Mesothelial cell of epicardium (in vitro differentiated cells): ENCODE measurements around the gene RFTN1. TPM values are rescaled to one million over a fixed set of nuclear protein-coding genes. Genes with fewer than 3 reads are reported as not detected.

ENCODE experiments used
- DNase-seq, 2 experiments: peaks; one replicate each; pipeline ENCODE4 v3.0.0; 2021; ENCODE audit warnings: low spot score in 2 of 2; ENCODE audit not compliant: unreplicated experiment in 2 of 2
- H3K27ac Mint-ChIP-seq: 2 replicates; pipeline ENCODE4 v1.8.0; 2021; ENCODE audit warnings: mixed read lengths
- H3K27me3 Mint-ChIP-seq: 2 replicates; pipeline ENCODE4 v1.8.0; 2021; ENCODE audit warnings: low read depth, mixed read lengths
- H3K36me3 Mint-ChIP-seq: 2 replicates; pipeline ENCODE4 v1.8.0; 2021; ENCODE audit warnings: mixed read lengths
- H3K4me1 Mint-ChIP-seq: 2 replicates; pipeline ENCODE4 v1.8.0; 2021; ENCODE audit warnings: mixed read lengths
- H3K4me3 Mint-ChIP-seq: 2 replicates; pipeline ENCODE4 v1.8.0; 2021; ENCODE audit warnings: mild to moderate bottlenecking, moderate library complexity, mixed read lengths
- H3K9me3 Mint-ChIP-seq: 2 replicates; pipeline ENCODE4 v1.8.0; 2021; ENCODE audit warnings: mixed read lengths
- total RNA-seq: library from RNA; stranded (reverse); gene quantifications from 3 replicates; pipeline ENCODE4 v1.2.1, GENCODE V29; 2021
- TF ChIP-seq, protein P1 (sequence below): fragments of 200-600 bp; sonication (generic); IDR thresholded peaks from one replicate; pipeline ENCODE4 v1.5.0; 2021; ENCODE audit warnings: antibody characterized with exemption; ENCODE audit not compliant: unreplicated experiment

RFTN1 gene
- total RNA-seq, 1 donor from 2014 or later: 10.0 TPM

GRCh38 chr3:16534640-16535262, 21.3 kb upstream of the RFTN1 start:
- H3K4me3 Mint-ChIP-seq: no peak overlapping the region
- no peaks in the 10 kb centered on the region for H3K4me1 Mint-ChIP-seq
- no peak for DNase-seq
- H3K27me3 Mint-ChIP-seq: peaks cover 38% of the 10 kb centered on the region
- no peaks in the 10 kb centered on the region for H3K9me3 Mint-ChIP-seq
- H3K27ac Mint-ChIP-seq: no peak overlapping the region
- H3K36me3 Mint-ChIP-seq: no peaks in the 10 kb centered on the region
- TF ChIP-seq, protein P1, sequence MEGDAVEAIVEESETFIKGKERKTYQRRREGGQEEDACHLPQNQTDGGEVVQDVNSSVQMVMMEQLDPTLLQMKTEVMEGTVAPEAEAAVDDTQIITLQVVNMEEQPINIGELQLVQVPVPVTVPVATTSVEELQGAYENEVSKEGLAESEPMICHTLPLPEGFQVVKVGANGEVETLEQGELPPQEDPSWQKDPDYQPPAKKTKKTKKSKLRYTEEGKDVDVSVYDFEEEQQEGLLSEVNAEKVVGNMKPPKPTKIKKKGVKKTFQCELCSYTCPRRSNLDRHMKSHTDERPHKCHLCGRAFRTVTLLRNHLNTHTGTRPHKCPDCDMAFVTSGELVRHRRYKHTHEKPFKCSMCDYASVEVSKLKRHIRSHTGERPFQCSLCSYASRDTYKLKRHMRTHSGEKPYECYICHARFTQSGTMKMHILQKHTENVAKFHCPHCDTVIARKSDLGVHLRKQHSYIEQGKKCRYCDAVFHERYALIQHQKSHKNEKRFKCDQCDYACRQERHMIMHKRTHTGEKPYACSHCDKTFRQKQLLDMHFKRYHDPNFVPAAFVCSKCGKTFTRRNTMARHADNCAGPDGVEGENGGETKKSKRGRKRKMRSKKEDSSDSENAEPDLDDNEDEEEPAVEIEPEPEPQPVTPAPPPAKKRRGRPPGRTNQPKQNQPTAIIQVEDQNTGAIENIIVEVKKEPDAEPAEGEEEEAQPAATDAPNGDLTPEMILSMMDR: no peak

- H3K27me3 Mint-ChIP-seq: peaks cover 33% of the 10 kb centered on the region
- no peak overlapping the region for H3K27ac Mint-ChIP-seq
- TF ChIP-seq, protein P1: no peak
- no peaks in the 10 kb centered on the region for H3K9me3 Mint-ChIP-seq
- H3K4me3 Mint-ChIP-seq: no peak overlapping the region
- no peaks in the 10 kb centered on the region for H3K4me1 Mint-ChIP-seq
- DNase-seq: no peak
- H3K36me3 Mint-ChIP-seq: no peaks in the 10 kb centered on the region
These were observed 20.6 kb upstream of the RFTN1 start for GRCh38 chr3:16533928-16534574.

DNA sequence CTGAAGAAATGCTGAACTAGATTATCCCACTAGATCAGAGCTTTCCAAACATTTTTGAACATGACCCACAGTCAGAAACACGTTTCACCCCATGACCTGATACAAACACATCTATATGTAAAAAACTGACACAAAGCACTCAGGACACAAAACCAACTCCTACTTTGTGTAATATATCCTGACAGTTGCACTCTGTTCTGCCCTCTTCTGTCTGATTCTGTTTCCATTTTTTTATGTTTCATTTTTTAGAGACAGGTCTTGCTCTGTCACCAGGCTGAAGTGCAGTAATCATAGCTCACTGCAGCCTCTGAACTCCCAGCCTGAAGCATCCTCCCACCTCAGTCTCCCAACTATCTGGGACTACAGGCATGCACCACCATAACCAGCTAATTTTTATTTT, 15.8 kb upstream of the RFTN1 start:
- TF ChIP-seq, protein P1: no peak
- Mint-ChIP-seq H3K36me3 (no peaks in the 10 kb centered on the region), H3K27ac (no peak overlapping the region), H3K4me3 (no peak overlapping the region), H3K27me3 (peaks cover 50% of the 10 kb centered on the region), H3K9me3 (peaks cover 8% of the 10 kb centered on the region), H3K4me1 (no peaks in the 10 kb centered on the region)
- DNase-seq: no peak

DNA sequence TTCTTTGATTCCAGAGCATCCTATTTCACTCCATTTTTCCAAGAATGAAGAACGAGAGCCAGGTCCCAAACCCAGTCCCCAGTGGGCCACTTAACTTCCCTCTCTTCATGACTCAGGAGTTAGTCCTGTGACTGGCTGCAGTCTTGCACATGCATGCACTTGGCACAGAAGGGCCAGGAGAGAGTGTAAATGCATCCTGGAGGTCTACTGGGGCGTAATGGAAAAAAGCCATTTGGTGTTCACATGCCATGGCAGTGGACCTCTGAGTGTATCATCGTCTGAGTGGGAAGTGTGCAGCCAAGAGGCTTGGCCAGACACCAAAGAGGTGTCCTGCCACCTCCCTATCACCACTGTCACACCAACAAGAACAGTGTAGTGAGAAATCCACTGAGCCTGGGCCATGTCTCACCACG, 15.1 kb upstream of the RFTN1 start:
- peak overlapping the region; percentile 50 for H3K27ac Mint-ChIP-seq
- H3K4me3 Mint-ChIP-seq: no peak overlapping the region
- TF ChIP-seq, protein P1: no peak
- peaks cover 9% of the 10 kb centered on the region for H3K9me3 Mint-ChIP-seq
- no peak for DNase-seq
- no peaks in the 10 kb centered on the region for H3K36me3 Mint-ChIP-seq
- peaks cover 54% of the 10 kb centered on the region for H3K27me3 Mint-ChIP-seq
- no peaks in the 10 kb centered on the region for H3K4me1 Mint-ChIP-seq

DNA sequence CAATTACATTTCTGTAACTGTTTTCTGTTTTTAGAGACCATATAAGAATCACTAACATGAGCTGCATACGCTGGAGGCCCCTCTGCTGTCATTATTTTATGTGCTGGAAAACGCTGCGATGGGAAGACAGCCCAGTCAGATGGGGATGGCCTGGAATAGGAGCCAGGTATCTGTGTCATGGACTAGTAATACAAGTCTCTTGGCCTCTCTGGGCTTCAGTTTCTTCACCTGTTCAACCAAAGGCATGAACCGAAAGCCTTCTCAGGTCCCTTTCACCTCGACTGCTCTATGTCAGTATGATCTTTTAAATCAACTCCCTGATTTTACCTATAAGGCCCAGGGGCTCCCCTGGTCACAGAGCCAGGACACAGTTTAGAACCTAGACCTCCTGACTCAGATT, 14.6 kb upstream of the RFTN1 start:
- no peak overlapping the region for H3K4me3 Mint-ChIP-seq
- H3K4me1 Mint-ChIP-seq: no peaks in the 10 kb centered on the region
- TF ChIP-seq, protein P1: no peak
- peaks cover 58% of the 10 kb centered on the region for H3K27me3 Mint-ChIP-seq
- no peak for DNase-seq
- no peak overlapping the region for H3K27ac Mint-ChIP-seq
- H3K36me3 Mint-ChIP-seq: no peaks in the 10 kb centered on the region
- peaks cover 9% of the 10 kb centered on the region for H3K9me3 Mint-ChIP-seq
